Upper lobe of left lung (tissue), 6 donors: ENCODE results near the gene ARFIP1. TPM values are rescaled to one million over a fixed set of nuclear protein-coding genes. Genes with fewer than 3 reads are reported as not detected.
"Not testable (repeated sequence)": the region's sequence is repeated elsewhere in the genome, so short reads cannot be mapped to it uniquely, and the experiment has no call there.

Source experiments
- ATAC-seq, 2 donors: fragments of 200-7000 bp; cut with Tn5 transposase; one replicate each; pipeline ENCODE4 v1.9.1; 2022; ENCODE audit warnings: mild to moderate bottlenecking in 2 of 2, moderate library complexity in 2 of 2; ENCODE audit not compliant: low FRiP score in 2 of 2
- DNase-seq, 2 donors: peaks; one replicate each; pipeline ENCODE4 v3.0.0-alpha.2; 2019 to 2020
- H3K27ac ChIP-seq, 4 donors: fragments of 200-600 bp; sonication (generic); one replicate each; pipeline ENCODE4 v1.5.1; 2016 to 2019
- H3K27me3 ChIP-seq, 4 donors: fragments of 200-600 bp; sonication (generic); one replicate each; pipeline ENCODE4 v1.5.1; 2017 to 2019
- H3K36me3 ChIP-seq, 4 donors: fragments of 200-600 bp; sonication (generic); one replicate each; pipeline ENCODE4 v1.5.1; 2016 to 2019
- H3K4me1 ChIP-seq, 4 donors: fragments of 200-600 bp; sonication (generic); one replicate each; pipeline ENCODE4 v1.5.1; 2018 to 2019
- H3K4me3 ChIP-seq, 4 donors: fragments of 200-600 bp; sonication (generic); one replicate each; pipeline ENCODE4 v1.5.1; 2017 to 2019; ENCODE audit warnings: mild to moderate bottlenecking in 2 of 4, moderate library complexity in 1 of 4
- H3K9me3 ChIP-seq, 4 donors: fragments of 200-600 bp; sonication (generic); one replicate each; pipeline ENCODE4 v1.5.1; 2018 to 2019
- CTCF ChIP-seq, 6 experiments: fragments of 450-650 bp in 4 of 6; fragments of 200-600 bp in 2 of 6; sonication (generic) in 2 of 6; IDR thresholded peaks; one replicate each; pipeline ENCODE4 v1.5.1; 2016 to 2019; ENCODE audit warnings: antibody characterized with exemption in 6 of 6
- EP300 ChIP-seq, 4 donors: sonication (generic); formaldehyde crosslinking; IDR thresholded peaks; one replicate each; pipeline ENCODE4 v1.5.1; 2017; ENCODE audit warnings: antibody characterized with exemption in 4 of 4, control low read depth in 2 of 4
- POLR2A ChIP-seq, 4 donors: fragments of 450-650 bp; IDR thresholded peaks; one replicate each; pipeline ENCODE4 v1.5.1; 2016 to 2017; ENCODE audit warnings: antibody characterized with exemption in 4 of 4, mild to moderate bottlenecking in 2 of 4
- POLR2AphosphoS5 ChIP-seq, 2 donors: sonication (generic); formaldehyde crosslinking; IDR thresholded peaks; one replicate each; pipeline ENCODE4 v1.5.1; 2017; ENCODE audit warnings: antibody characterized with exemption in 2 of 2
- WGBS, 2 donors: methylation state at CpG; one replicate each; pipeline ENCODE4 v1.1.5; 2017 to 2018; 5-methylcytosine and 5-hydroxymethylcytosine counted together
- total RNA-seq, 6 donors: library from RNA; depleted of rRNA in 4 of 6; stranded (reverse); fragments of >200 nt in 4 of 6; gene quantifications; one replicate each; pipeline versions ENCODE4 v1.1.0 to v1.2.1, GENCODE V29; 2016 to 2021
- donor health status: DM: no; HTN: no; CAD: no; lungs with moderate emphysema.
- donor health status: DM: no; HTN: yes; CAD: no; lungs with severe emphysema.

The ARFIP1 gene
- total RNA-seq, 6 donors from 2014 or later, result 17.8 to 54.0 (median 30.4) TPM

GRCh38 chr4:152856960-152857359, 77.2 kb downstream of the ARFIP1 start:
- no peak for ATAC-seq
- no peaks in the 10 kb centered on the region for H3K36me3 ChIP-seq
- H3K27me3 ChIP-seq, result no peaks in the 10 kb centered on the region
- no peak for DNase-seq
- H3K9me3 ChIP-seq, result peaks cover 6 to 16% (median 11%) of the 10 kb centered on the region in 4 donors
- peaks cover 6 to 15% (median 9%) of the 10 kb centered on the region in 4 donors for H3K4me1 ChIP-seq
- WGBS, 2 donors, result 46 to 47% methylated on average over 4 of the region's 4 CpGs
- no peak overlapping the region for H3K4me3 ChIP-seq
- H3K27ac ChIP-seq, result peak overlapping the region in 2 of 4 donors; percentile 31 to 64
- TF ChIP-seq EP300 (IDR thresholded peaks at IDR 0.05), result peak in 2 of 4 donors; percentile 32 to 58
- TF ChIP-seq POLR2A (IDR thresholded peaks at IDR 0.05), result no peak

GRCh38 chr4:152858934-152859333, 79.2 kb downstream of the ARFIP1 start:
- H3K4me1 ChIP-seq, result peaks cover 6 to 15% (median 9%) of the 10 kb centered on the region in 4 donors
- no peaks in the 10 kb centered on the region for H3K27me3 ChIP-seq
- H3K9me3 ChIP-seq, result peaks cover 0 to 4% (median 2%) of the 10 kb centered on the region in 4 donors
- no peaks in the 10 kb centered on the region for H3K36me3 ChIP-seq
- no peak for ATAC-seq
- 93 to 94% methylated on average over 6 of the region's 6 CpGs for WGBS, 2 donors
- no peak for DNase-seq
- no peak overlapping the region for H3K27ac ChIP-seq
- no peak overlapping the region for H3K4me3 ChIP-seq
- TF ChIP-seq POLR2AphosphoS5 (IDR thresholded peaks at IDR 0.05) (no peak), CTCF (IDR thresholded peaks at IDR 0.05) (no peak), EP300 (IDR thresholded peaks at IDR 0.05) (no peak), POLR2A (IDR thresholded peaks at IDR 0.05) (no peak)

GRCh38 chr4:152860046-152860445, 80.3 kb downstream of the ARFIP1 start:
- Histone ChIP-seq H3K27ac (no peak overlapping the region), H3K4me1 (peaks cover 6 to 15% (median 9%) of the 10 kb centered on the region in 4 donors), H3K9me3 (no peaks in the 10 kb centered on the region), H3K4me3 (no peak overlapping the region), H3K36me3 (peaks cover 0 to 2% (median 0%) of the 10 kb centered on the region in 4 donors), H3K27me3 (no peaks in the 10 kb centered on the region)
- no peak for DNase-seq
- no peak for TF ChIP-seq POLR2A (IDR thresholded peaks at IDR 0.05)
- no peak for TF ChIP-seq CTCF (IDR thresholded peaks at IDR 0.05)
- TF ChIP-seq EP300 (IDR thresholded peaks at IDR 0.05), result no peak
- no peak for TF ChIP-seq POLR2AphosphoS5 (IDR thresholded peaks at IDR 0.05)
- no peak for ATAC-seq

GRCh38 chr4:152862608-152863007, 82.9 kb downstream of the ARFIP1 start:
- WGBS, 2 donors, result 100% methylated on average over 1 of the region's 1 CpG
- TF ChIP-seq CTCF (IDR thresholded peaks at IDR 0.05), result no peak
- TF ChIP-seq EP300 (IDR thresholded peaks at IDR 0.05), result no peak
- no peak for TF ChIP-seq POLR2A (IDR thresholded peaks at IDR 0.05)
- no peak for TF ChIP-seq POLR2AphosphoS5 (IDR thresholded peaks at IDR 0.05)
- Histone ChIP-seq H3K4me3 (no peak overlapping the region), H3K36me3 (peaks cover 0 to 6% (median 0%) of the 10 kb centered on the region in 4 donors), H3K27ac (no peak overlapping the region), H3K27me3 (no peaks in the 10 kb centered on the region), H3K9me3 (no peaks in the 10 kb centered on the region), H3K4me1 (peaks cover 0 to 5% (median under 1%) of the 10 kb centered on the region in 4 donors)
- ATAC-seq, result no peak
- DNase-seq, result no peak

GRCh38 chr4:152864361-152864760, 84.6 kb downstream of the ARFIP1 start:
- no peak overlapping the region for H3K27ac ChIP-seq
- no peak for TF ChIP-seq EP300 (IDR thresholded peaks at IDR 0.05)
- no peak for TF ChIP-seq CTCF (IDR thresholded peaks at IDR 0.05)
- no peak for TF ChIP-seq POLR2AphosphoS5 (IDR thresholded peaks at IDR 0.05)
- TF ChIP-seq POLR2A (IDR thresholded peaks at IDR 0.05), result no peak
- no peak overlapping the region for H3K4me3 ChIP-seq
- no peaks in the 10 kb centered on the region for H3K27me3 ChIP-seq
- H3K9me3 ChIP-seq, result no peaks in the 10 kb centered on the region
- DNase-seq (no peak), ATAC-seq (no peak)
- H3K36me3 ChIP-seq, result peaks cover 0 to 6% (median 0%) of the 10 kb centered on the region in 4 donors
- WGBS, 2 donors, result 76 to 79% methylated on average over 2 of the region's 2 CpGs
- H3K4me1 ChIP-seq, result no peaks in the 10 kb centered on the region

GRCh38 chr4:152866432-152866993, 86.8 kb downstream of the ARFIP1 start:
- 80 to 96% methylated on average over 1 to 25 of the region's 44 CpGs for WGBS, 2 donors
- H3K36me3 ChIP-seq, H3K27me3 ChIP-seq, H3K4me3 ChIP-seq, ATAC-seq, H3K27ac ChIP-seq, H3K4me1 ChIP-seq, H3K9me3 ChIP-seq: not testable (repeated sequence)
- DNase-seq, result peak in 1 of 2 donors; percentile 63
